Measurements from ENCODE around the gene KIF1B.
"Not testable (repeated sequence)": the region's sequence is repeated elsewhere in the genome, so short reads cannot be mapped to it uniquely, and the experiment has no call there.

Gene KIF1B

GRCh38 chr1:10328180-10328963 lies 118.0 kb downstream of the KIF1B start:
- no peak for DNase-seq (ENCODE audit: low read depth in 2 of 2)

GRCh38 chr1:10337436-10337835 lies 127.1 kb downstream of the KIF1B start:
- no peak for DNase-seq (ENCODE audit: low read depth in 2 of 2)

GRCh38 chr1:10338047-10338446 lies 127.7 kb downstream of the KIF1B start:
- no peak for DNase-seq (ENCODE audit: low read depth in 2 of 2)

DNA sequence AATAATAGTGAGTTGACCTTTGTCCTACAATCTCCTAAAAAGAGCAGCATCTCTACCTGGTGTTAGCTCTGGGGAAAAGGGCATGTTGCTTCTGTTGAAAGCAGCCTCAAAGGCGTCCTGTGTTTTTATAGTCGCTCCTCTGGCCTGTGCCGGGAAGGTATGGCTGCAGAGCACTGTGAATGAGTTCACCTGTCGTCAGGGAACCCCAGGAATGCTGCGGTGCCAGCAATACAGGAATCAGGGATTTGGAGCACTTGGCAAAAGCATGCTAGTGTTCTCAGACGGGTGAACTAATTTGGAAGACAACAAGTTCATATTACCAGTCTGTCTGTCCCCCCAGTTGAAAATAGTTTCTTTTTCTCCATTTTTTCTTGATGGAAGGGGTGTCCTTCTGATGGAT lies 128.2 kb downstream of the KIF1B start:
- DNase-seq (ENCODE audit: low read depth in 2 of 2): no peak

DNA sequence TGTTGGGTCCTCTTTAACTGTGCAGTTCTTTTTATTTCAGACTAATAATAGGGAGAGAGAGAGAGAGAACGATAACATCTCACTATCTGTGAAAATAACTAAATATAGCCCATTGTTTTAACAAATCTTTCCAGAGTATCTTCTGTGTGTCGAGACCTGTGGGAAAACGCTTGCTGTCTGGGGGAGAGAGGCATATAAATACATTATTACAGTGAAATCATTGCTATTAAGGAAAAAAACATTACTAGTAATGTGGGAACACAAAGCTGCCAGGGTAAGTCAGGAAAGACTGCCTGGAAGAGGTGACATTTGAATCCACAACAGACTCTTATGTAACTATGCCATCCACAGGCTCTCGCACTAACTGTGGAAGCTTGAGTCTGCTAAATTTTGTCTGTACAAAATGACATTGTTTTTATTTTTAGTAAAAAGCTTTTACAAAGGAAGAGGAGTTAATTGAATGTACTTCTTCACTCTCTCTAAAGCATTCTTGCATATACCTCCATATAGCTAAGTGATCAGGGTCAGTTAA lies 128.7 kb downstream of the KIF1B start:
- no peak for DNase-seq (ENCODE audit: low read depth in 2 of 2)

- DNase-seq (ENCODE audit: low read depth in 2 of 2): no peak
These were observed 129.4 kb downstream of the KIF1B start for GRCh38 chr1:10339815-10340214.

DNA sequence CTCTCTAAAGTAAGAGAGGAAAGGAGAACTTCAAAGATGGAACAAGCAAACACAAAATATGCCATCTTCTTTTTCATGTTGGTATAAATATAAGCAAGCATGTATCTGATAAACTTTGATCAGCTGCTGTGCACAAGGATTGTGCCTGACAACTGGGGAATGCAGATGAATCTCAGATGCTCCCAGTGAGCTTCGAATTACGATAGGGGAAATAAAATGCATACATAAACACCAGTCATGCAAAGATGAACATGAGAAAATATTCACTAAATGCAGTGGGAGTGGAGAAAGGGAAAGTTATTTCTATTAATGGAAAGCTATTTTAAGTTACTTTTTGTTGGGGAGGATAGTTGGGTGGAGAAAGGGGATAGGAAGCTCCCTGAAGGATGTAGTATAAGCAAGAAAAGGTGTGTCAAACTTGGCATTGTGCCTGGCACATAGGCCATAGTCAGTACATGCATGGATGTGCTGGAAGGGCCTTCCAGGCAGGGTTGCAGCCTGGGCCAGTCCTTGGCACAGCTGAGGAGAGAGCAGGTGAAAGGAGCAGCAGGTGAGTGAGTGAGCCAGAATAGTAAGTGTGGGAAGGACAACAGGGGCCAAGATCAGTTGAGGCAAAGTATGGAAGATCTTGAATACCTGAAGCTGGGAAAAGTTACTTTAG lies 130.7 kb downstream of the KIF1B start:
- DNase-seq (ENCODE audit: low read depth in 2 of 2): no peak

DNA sequence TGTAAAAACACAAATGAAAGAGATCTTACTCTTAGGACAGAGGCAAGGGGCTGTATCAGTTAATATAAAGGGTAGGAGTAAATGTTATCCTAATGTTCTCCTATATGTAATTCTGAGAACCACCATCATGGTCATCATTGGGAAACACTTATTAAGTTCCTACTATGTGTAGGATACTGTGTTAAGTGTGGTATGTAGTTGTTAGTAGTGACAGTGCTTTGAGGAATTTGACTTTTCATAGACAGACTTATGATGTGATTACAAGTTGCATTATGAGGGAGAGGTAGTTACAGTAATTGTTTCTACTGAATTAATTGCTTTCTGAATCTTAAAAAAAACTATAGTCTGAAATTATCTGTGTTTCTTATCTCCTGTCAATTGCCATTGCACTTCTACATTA lies 136.7 kb downstream of the KIF1B start:
- no peak for DNase-seq (ENCODE audit: low read depth in 2 of 2)

DNA sequence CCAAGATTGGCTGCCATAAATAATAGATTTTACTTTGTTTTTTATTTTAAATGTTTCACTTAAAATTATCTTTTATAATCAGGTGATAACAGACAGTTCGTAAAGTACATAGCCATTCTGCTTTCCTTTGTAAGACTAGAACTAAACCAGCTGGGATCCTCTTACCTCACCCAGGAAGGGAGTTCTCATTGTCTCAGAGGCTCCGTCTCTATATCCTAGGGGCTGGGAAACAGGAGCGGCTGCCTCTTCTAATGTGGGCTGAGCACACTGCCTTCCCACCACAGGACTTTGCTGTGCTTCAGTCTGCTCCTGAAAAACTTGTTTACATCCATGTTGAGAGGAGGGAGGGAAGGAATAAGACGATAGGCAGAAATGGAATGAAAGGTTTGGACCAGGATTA lies 142.9 kb downstream of the KIF1B start:
- no peak for DNase-seq (ENCODE audit: low read depth in 2 of 2)

- DNase-seq (ENCODE audit: low read depth in 2 of 2): no peak
These were observed 143.3 kb downstream of the KIF1B start for GRCh38 chr1:10353693-10354092.

DNA sequence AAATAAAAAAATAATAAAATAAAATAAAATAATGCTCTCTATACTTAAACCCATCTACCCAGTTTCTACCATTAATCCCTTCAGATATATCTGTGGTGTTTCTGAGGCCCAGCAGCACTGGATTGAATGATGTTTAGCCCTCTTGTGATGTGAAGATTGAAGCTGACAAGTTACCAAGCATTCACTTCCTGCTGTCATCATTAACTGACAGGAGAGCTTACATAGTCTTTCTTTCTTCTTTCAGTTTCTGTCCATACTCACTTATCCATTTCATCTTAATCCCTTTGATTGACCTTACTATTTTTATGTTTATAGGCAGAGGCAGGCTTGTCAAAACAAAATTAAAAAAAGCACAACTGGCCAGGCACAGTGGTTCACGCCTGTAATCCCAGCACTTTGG lies 149.7 kb downstream of the KIF1B start:
- DNase-seq (ENCODE audit: low read depth in 2 of 2): no peak

DNA sequence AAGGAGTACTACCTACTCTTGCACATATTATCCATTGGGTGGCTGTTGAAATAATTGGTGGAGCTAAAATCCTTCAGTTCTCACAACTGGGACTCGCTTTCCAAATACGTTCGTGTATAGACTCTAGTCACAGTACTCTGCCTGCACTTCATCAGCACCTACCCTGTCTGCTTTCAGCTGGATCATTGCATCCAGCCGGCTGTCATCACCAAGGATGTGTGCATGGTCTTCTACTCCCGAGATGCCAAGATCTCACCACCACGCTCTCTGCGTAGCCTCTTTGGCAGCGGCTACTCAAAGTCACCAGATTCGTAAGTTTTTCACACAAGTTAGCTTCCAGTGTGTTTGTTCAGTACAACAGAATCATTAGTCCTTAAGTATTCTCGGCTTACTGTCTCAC lies 151.1 kb downstream of the KIF1B start:
- DNase-seq (ENCODE audit: low read depth in 2 of 2): no peak

- no peak for DNase-seq (ENCODE audit: low read depth in 2 of 2)
These were observed 157.8 kb downstream of the KIF1B start for GRCh38 chr1:10368194-10368593.

- DNase-seq (ENCODE audit: low read depth in 2 of 2): no peak
These were observed 164.1 kb downstream of the KIF1B start for GRCh38 chr1:10374442-10374860.

DNA sequence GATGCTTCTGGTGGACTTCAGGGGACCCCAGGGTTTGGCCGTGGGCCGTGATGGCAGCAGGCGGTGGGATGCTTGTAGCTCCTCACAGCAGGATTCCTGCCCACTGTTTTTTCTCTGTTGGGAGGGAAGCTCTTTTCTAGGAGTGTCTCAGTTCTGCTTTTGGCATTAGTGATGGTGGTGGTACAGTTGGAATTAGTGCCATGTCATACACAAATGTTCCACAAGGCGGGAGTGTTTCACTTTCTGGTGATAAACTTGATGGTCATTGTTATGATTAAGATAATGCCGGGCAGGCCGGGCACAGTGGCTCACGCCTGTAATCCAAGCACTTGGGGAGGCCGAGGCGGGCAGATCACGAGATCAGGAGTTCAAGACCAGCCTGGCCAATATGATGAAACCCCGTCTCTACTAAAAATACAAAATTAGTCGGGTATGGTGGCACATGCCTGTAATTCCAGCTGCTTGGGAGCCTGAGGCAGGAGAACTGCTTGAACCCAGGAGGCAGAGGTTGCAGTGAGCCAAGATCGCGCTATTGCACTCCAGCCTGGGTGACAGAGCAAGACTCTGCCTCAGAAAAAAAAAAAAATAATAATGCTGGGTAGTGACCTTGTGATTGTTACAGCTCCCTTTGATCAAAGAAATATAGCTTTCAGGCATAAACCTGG lies 167.1 kb downstream of the KIF1B start:
- DNase-seq (ENCODE audit: low read depth in 2 of 2): not testable (repeated sequence)

- DNase-seq (ENCODE audit: low read depth in 2 of 2): no peak
These were observed 167.9 kb downstream of the KIF1B start for GRCh38 chr1:10378081-10378841.

DNA sequence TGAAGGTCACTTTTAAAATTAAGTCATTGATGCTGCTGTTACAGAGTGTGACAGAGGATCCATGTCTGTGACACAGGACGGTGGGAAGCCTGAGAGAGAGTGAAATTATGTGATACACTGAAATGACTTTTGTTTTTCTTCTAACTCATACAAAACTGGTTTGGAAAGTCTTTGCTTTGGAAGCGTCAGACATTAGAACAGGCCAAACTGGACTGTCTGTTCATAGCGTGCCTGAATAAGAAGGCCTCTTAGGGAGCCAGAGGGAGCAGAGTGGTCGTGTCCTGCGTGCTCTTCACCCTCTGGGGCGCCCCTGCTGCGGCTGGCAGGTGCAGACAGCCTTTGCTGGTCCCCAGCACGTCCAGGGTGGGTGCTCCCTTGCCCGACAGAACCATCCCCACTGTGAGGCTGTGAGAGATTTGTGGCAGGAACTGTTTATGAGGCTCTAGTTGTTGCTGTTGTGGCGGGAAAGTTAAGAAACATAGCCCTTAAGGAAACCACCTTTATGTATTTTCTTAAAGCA lies 168.8 kb downstream of the KIF1B start:
- no peak for DNase-seq (ENCODE audit: low read depth in 2 of 2)

DNA sequence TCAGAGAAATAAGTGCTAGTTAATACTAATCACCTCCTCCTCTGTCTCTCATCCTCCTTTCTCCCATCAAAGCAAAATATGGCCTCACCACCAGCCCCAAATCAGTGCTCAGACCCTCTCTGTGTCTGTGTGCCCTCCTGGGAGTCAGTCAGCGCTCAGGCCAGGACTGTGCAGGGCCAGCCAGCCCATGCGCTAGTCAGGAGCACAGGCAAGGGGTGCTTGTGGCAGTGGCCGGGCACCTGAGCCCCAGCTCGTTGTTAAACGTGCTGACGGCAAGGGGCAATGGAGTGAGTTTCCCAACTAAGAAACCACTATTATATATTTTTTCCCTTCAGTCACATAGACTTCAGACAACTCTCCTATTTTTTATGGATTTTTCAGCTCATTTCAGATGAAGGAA lies 169.3 kb downstream of the KIF1B start:
- DNase-seq (ENCODE audit: low read depth in 2 of 2): no peak

- DNase-seq (ENCODE audit: low read depth in 2 of 2): no peak
These were observed 170.4 kb downstream of the KIF1B start for GRCh38 chr1:10380594-10381275.

DNA sequence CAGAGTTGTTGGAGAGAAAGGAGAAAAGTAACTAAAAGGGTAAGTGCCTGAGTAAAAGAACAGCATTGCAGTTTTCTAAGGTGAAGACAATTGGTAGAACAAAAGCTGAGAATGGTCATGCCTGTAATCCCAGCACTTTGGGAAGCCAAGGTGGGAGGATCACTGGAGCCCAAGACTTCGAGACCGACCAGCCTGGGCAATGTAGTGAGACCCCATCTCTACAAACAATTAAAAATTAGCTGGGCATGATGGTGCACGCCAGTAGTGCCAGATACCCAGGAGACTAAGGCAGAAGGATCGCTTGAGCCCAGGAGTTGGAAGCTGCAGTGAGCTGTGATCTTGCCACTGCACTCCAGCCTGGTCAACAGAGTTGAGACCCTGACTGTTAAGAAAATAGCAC lies 173.3 kb downstream of the KIF1B start:
- DNase-seq (ENCODE audit: low read depth in 2 of 2): no peak

DNA sequence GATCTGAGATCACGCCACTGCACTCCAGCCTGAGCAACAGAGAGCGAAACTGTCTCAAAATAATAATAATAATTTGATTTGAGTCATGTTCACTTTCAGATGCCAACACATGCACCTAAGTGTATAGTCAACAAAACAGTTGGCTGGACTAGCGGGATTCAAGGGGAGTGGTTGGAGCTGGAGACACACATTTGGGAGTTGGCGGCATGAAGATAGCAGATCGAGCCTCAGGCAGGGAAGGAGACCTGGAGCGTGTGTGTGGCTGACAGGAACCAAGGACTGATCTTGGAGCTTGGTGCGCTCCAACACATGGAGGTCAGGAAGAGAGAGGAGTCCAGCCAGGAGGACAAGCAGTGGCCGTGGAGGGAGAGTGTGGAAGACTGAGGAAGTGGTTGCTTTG lies 173.8 kb downstream of the KIF1B start:
- DNase-seq (ENCODE audit: low read depth in 2 of 2): no peak

All from stimulated activated CD8-positive, alpha-beta memory T cell treated with anti-CD3 and anti-CD28 coated beads, Interleukin-7, amount 100 ng/mL, for 4 hours (primary cell).